ENCODE data around the gene TRMT10C. TPM values are rescaled to one million over a fixed set of nuclear protein-coding genes. Genes with fewer than 3 reads are reported as not detected.
"Not testable (repeated sequence)": the region's sequence is repeated elsewhere in the genome, so short reads cannot be mapped to it uniquely, and the experiment has no call there.

The TRMT10C gene
- total RNA-seq, 2 experiments from 2014 or later: 54.3 to 55.4 TPM

GRCh38 chr3:101548527-101549105, 13.1 kb upstream of the TRMT10C start:
- CTCF ChIA-PET: interaction anchor here (0.6 to 1.1 kb wide), 4 partner anchors 32 to 1089 kb away, joined by 4 to 5 read pairs (median 4); no protein-coding TSS in a partner anchor
- Mint-ChIP-seq H3K36me3 (ENCODE audit: low read depth) (no peaks in the 10 kb centered on the region), H3K27me3 (no peaks in the 10 kb centered on the region), H3K4me3 (no peak overlapping the region), H3K27ac (no peak overlapping the region), H3K9me3 (ENCODE audit: low read depth) (no peaks in the 10 kb centered on the region), H3K4me1 (peaks cover 12% of the 10 kb centered on the region)
- POLR2A ChIA-PET: interaction anchor here (0.6 to 0.7 kb wide), 2 partner anchors 13 to 387 kb away, joined by 5 to 9 read pairs; partner anchors contain the start of gene TRMT10C
- DNase-seq: no peak
- intact Hi-C loops (cut with DNase I, micrococcal nuclease): no loop called here
- ATAC-seq: no peak

- Mint-ChIP-seq H3K4me3 (no peak overlapping the region), H3K27ac (no peak overlapping the region), H3K27me3 (no peaks in the 10 kb centered on the region), H3K9me3 (ENCODE audit: low read depth) (no peaks in the 10 kb centered on the region), H3K4me1 (peaks cover 3% of the 10 kb centered on the region), H3K36me3 (ENCODE audit: low read depth) (no peaks in the 10 kb centered on the region)
- CTCF ChIA-PET: interaction anchor here (0.6 kb wide), 1 partner anchor 151 kb away, joined by 3 read pairs; no protein-coding TSS in a partner anchor
- POLR2A ChIA-PET: no interaction called here
- no peak for ATAC-seq
- intact Hi-C loops (cut with DNase I, micrococcal nuclease): no loop called here
- no peak for DNase-seq
These were observed 12.2 kb upstream of the TRMT10C start for GRCh38 chr3:101549473-101549872.

- DNase-seq; H3K4me3 Mint-ChIP-seq; H3K4me1 Mint-ChIP-seq; POLR2A ChIA-PET; CTCF ChIA-PET; intact Hi-C loops (cut with DNase I, micrococcal nuclease); H3K27me3 Mint-ChIP-seq; H3K9me3 Mint-ChIP-seq (ENCODE audit: low read depth); H3K27ac Mint-ChIP-seq; ATAC-seq; H3K36me3 Mint-ChIP-seq (ENCODE audit: low read depth): not testable (repeated sequence)
These were observed 10.1 kb upstream of the TRMT10C start for GRCh38 chr3:101551359-101552081.

- CTCF ChIA-PET; H3K9me3 Mint-ChIP-seq (ENCODE audit: low read depth); POLR2A ChIA-PET; H3K4me3 Mint-ChIP-seq; ATAC-seq; H3K27me3 Mint-ChIP-seq; H3K27ac Mint-ChIP-seq; DNase-seq; H3K4me1 Mint-ChIP-seq; H3K36me3 Mint-ChIP-seq (ENCODE audit: low read depth); intact Hi-C loops (cut with DNase I, micrococcal nuclease): not testable (repeated sequence)
These were observed 8.3 kb upstream of the TRMT10C start for GRCh38 chr3:101553381-101553780.

- CTCF ChIA-PET: interaction anchor here (0.6 to 1.3 kb wide), 4 partner anchors 13 to 134 kb away, joined by 3 to 4 read pairs (median 3); partner anchors contain the start of gene PCNP
These were observed 5.6 kb upstream of the TRMT10C start for GRCh38 chr3:101556064-101556463.

GRCh38 chr3:101567528-101568317, 6.1 kb downstream of the TRMT10C start:
- Mint-ChIP-seq H3K9me3 (ENCODE audit: low read depth) (no peaks in the 10 kb centered on the region), H3K27me3 (no peaks in the 10 kb centered on the region), H3K36me3 (ENCODE audit: low read depth) (peaks cover 51% of the 10 kb centered on the region), H3K4me1 (peaks cover 79% of the 10 kb centered on the region), H3K27ac (peak overlapping the region; percentile 78), H3K4me3 (peak overlapping the region; percentile 9)
- POLR2A ChIA-PET: interaction anchor here (0.6 to 1.3 kb wide), 3 partner anchors 49 to 857 kb away, joined by 3 to 7 read pairs (median 4); no protein-coding TSS in a partner anchor
- intact Hi-C loops (cut with DNase I, micrococcal nuclease): no loop called here
- DNase-seq (peak; percentile 77), ATAC-seq (peak; percentile 86)
- CTCF ChIA-PET: no interaction called here

More at GRCh38 chr3:101556064-101556463, 5.6 kb upstream of the TRMT10C start:
- no peaks in the 10 kb centered on the region for H3K9me3 Mint-ChIP-seq (ENCODE audit: low read depth)
- POLR2A ChIA-PET: no interaction called here
- H3K27me3 Mint-ChIP-seq: peaks cover 7% of the 10 kb centered on the region
- ATAC-seq (no peak), DNase-seq (no peak)
- H3K4me3 Mint-ChIP-seq: no peak overlapping the region
- no peaks in the 10 kb centered on the region for H3K36me3 Mint-ChIP-seq (ENCODE audit: low read depth)
- H3K4me1 Mint-ChIP-seq: peaks cover 8% of the 10 kb centered on the region
- no peak overlapping the region for H3K27ac Mint-ChIP-seq
- intact Hi-C loops (cut with DNase I, micrococcal nuclease): no loop called here

- Mint-ChIP-seq H3K4me1 (peaks cover 68% of the 10 kb centered on the region), H3K27me3 (no peaks in the 10 kb centered on the region), H3K4me3 (peak overlapping the region; percentile 1), H3K27ac (peak overlapping the region; percentile 74), H3K36me3 (ENCODE audit: low read depth) (peaks cover 36% of the 10 kb centered on the region), H3K9me3 (ENCODE audit: low read depth) (no peaks in the 10 kb centered on the region)
- ATAC-seq: no peak
- CTCF ChIA-PET: interaction anchor here (0.9 kb wide), 1 partner anchor 10 kb away, joined by 3 read pairs; the partner anchor contains the start of gene TRMT10C
- no peak for DNase-seq
- POLR2A ChIA-PET: interaction anchor here (0.8 to 1.2 kb wide), 2 partner anchors 10 to 53 kb away, joined by 3 to 4 read pairs; partner anchors contain the start of gene TRMT10C
- intact Hi-C loops (cut with DNase I, micrococcal nuclease): loop anchor here (5.0 to 10.0 kb wide), 3 partner anchors 179 to 1236 kb away; partner anchors contain the start of genes NFKBIZ (in 1 of the 2) and NIT2 (in 1 of the 2)
These were observed 9.6 kb downstream of the TRMT10C start for GRCh38 chr3:101571028-101571895.

- ChIA-PET POLR2A (interaction anchor here (0.6 to 1.6 kb wide), 12 partner anchors 9 to 1163 kb away, joined by 3 to 22 read pairs (median 5); partner anchors contain the start of genes SENP7 and TRMT10C), CTCF (interaction anchor here (0.6 to 3.7 kb wide), 21 partner anchors 9 to 216 kb away, joined by 3 to 20 read pairs (median 4); partner anchors contain the start of genes CEP97, TRMT10C and ZBTB11)
- Mint-ChIP-seq H3K9me3 (ENCODE audit: low read depth) (no peaks in the 10 kb centered on the region), H3K36me3 (ENCODE audit: low read depth) (peaks cover 26% of the 10 kb centered on the region), H3K4me3 (peak within 1 kb of the TSS; percentile 85), H3K4me1 (peaks cover 60% of the 10 kb centered on the region), H3K27ac (peak within 1 kb of the TSS; percentile 94), H3K27me3 (no peaks in the 10 kb centered on the region)
- ATAC-seq: peak; percentile 78
- DNase-seq: peak; percentile 100
- intact Hi-C loops (cut with DNase I, micrococcal nuclease): loop anchor here (1.0 to 10.0 kb wide), 17 partner anchors 12 to 1239 kb away; partner anchors contain the start of genes TRMT10C (in 2 of the 2), CEP97 (in 1 of the 2), LNP1 (in 1 of the 2) and NFKBIZ (in 1 of the 2)
These were observed 12.1 kb downstream of the TRMT10C start, which contains the start of gene PCNP for GRCh38 chr3:101573449-101574387. Gene PCNP, plus strand, starts transcription at chr3:101574180. Its CDS starts 36 bp downstream, at chr3:101574216.

- Mint-ChIP-seq H3K4me3 (peak overlapping the region; percentile 85), H3K4me1 (peaks cover 63% of the 10 kb centered on the region), H3K9me3 (ENCODE audit: low read depth) (no peaks in the 10 kb centered on the region), H3K27me3 (no peaks in the 10 kb centered on the region), H3K27ac (peak overlapping the region; percentile 94), H3K36me3 (ENCODE audit: low read depth) (peaks cover 32% of the 10 kb centered on the region)
- ATAC-seq (peak; percentile 49), DNase-seq (peak; percentile 72)
- intact Hi-C loops (cut with DNase I, micrococcal nuclease): loop anchor here (1.0 to 10.0 kb wide), 17 partner anchors 13 to 1240 kb away; partner anchors contain the start of genes TRMT10C (in 2 of the 2), CEP97 (in 1 of the 2), LNP1 (in 1 of the 2) and NFKBIZ (in 1 of the 2)
- ChIA-PET CTCF (interaction anchor here (0.8 to 3.7 kb wide), 16 partner anchors 9 to 181 kb away, joined by 3 to 20 read pairs (median 5); partner anchors contain the start of genes CEP97, TRMT10C and ZBTB11), POLR2A (interaction anchor here (0.8 to 1.6 kb wide), 7 partner anchors 10 to 1164 kb away, joined by 3 to 22 read pairs (median 6); partner anchors contain the start of genes SENP7, TRMT10C and ZBTB11)
These were observed 12.9 kb downstream of the TRMT10C start for GRCh38 chr3:101574388-101575112.

Measured in activated CD4-positive, alpha-beta T cell treated with anti-CD3 and anti-CD28 coated beads for 36 hours (primary cell).